Gastrocnemius medialis (tissue), 4 donors: Measurements from ENCODE around the gene TFIP11.

Experiments
- POLR2A ChIP-seq, 2 donors: fragments of 450-650 bp; IDR thresholded peaks; one replicate each; pipeline ENCODE4 v1.6.1; 2017; ENCODE audit warnings: antibody characterized with exemption in 2 of 2, mild to moderate bottlenecking in 2 of 2, moderate library complexity in 2 of 2
- TF ChIP-seq, protein P1 (sequence below), 5 experiments: fragments of 450-650 bp in 3 of 5; fragments of 200-600 bp in 2 of 5; sonication (generic) in 2 of 5; IDR thresholded peaks in 4 of 5; conservative IDR thresholded peaks in 1 of 5; 1 replicate in 4 of 5; 2 replicates in 1 of 5; pipeline ENCODE4 v1.5.1; 2016 to 2019; ENCODE audit warnings: antibody characterized with exemption in 5 of 5, mild to moderate bottlenecking in 3 of 5, moderate library complexity in 3 of 5

DNA sequence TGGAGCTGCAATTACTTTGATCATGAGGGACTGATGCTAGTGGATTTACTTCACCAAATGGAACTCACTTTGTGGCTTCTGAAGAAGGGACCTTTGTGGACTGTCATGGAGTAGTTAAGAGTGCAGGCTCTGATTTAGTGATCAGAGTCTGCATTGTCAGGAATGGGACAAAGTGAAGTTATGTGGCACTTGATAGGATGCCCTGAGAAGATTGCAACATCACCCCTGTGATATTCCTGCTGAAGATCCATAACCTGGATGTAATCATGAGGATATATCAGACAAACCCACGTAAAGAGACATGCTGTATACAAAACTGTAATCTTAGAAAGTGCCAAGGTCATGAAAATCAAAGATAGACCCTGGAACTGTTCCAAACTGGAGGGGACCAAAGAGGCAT lies 1.6 kb upstream of the TFIP11 start:
- TF ChIP-seq, protein P1, sequence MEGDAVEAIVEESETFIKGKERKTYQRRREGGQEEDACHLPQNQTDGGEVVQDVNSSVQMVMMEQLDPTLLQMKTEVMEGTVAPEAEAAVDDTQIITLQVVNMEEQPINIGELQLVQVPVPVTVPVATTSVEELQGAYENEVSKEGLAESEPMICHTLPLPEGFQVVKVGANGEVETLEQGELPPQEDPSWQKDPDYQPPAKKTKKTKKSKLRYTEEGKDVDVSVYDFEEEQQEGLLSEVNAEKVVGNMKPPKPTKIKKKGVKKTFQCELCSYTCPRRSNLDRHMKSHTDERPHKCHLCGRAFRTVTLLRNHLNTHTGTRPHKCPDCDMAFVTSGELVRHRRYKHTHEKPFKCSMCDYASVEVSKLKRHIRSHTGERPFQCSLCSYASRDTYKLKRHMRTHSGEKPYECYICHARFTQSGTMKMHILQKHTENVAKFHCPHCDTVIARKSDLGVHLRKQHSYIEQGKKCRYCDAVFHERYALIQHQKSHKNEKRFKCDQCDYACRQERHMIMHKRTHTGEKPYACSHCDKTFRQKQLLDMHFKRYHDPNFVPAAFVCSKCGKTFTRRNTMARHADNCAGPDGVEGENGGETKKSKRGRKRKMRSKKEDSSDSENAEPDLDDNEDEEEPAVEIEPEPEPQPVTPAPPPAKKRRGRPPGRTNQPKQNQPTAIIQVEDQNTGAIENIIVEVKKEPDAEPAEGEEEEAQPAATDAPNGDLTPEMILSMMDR (IDR thresholded peaks at IDR 0.05 in 4 of 5, conservative IDR thresholded peaks at IDR 0.05 in 1 of 5), result no peak
- no peak for TF ChIP-seq POLR2A (IDR thresholded peaks at IDR 0.05)
